Left ventricle myocardium superior (tissue), 1 donor: Measurements from ENCODE around the gene LHB. TPM values are rescaled to one million over a fixed set of nuclear protein-coding genes. Genes with fewer than 3 reads are reported as not detected.
"Not testable (repeated sequence)": the region's sequence is repeated elsewhere in the genome, so short reads cannot be mapped to it uniquely, and the experiment has no call there.

Experiments
- ATAC-seq: fragments of 200-7000 bp; cut with Tn5 transposase; one replicate; pipeline ENCODE4 v1.9.1; 2020; ENCODE audit warnings: mild to moderate bottlenecking, moderate library complexity
- DNase-seq: peaks from one replicate; pipeline ENCODE4 v3.0.0-alpha.2; 2020
- intact Hi-C: fragments of 100-400 bp; cut with micrococcal nuclease; formaldehyde crosslinking; loops from one replicate; pipeline ENCODE4 v1.11.0; 2022
- long read RNA-seq: library from polyadenylated mRNA; unstranded; transcript quantifications from one replicate; pipeline ENCODE4 v2.0.0, GENCODE V29; 2021
- total RNA-seq: library from RNA; stranded (reverse); fragmentation: NEBNext Ultra II Directional; extraction: Animal tissue kit (Norgen Biotek cat#: 25700); gene quantifications from one replicate; pipeline ENCODE4 v1.2.1, GENCODE V29; 2021
- donor health status: DM: no; HTN: yes; CAD: no; lungs with severe emphysema.

The LHB gene
- total RNA-seq, result not detected
- long read RNA-seq, result 0 reads

GRCh38 chr19:49017041-49017665 is at the start of gene LHB:
TSS of gene LHB (minus strand) at chr19:49017091. CDS start at chr19:49017081, 10 bp downstream.
- intact Hi-C loops, result no loop called here

GRCh38 chr19:49065905-49066512 is 49.1 kb upstream of the LHB start:
- intact Hi-C loops, result no loop called here
- DNase-seq, result no peak
- no peak for ATAC-seq

More at GRCh38 chr19:49017041-49017665, at the start of gene LHB:
- DNase-seq (no peak), ATAC-seq (no peak)

GRCh38 chr19:49064768-49065611 is 48.1 kb upstream of the LHB start, which contains the start of gene NTF4:
TSS of gene NTF4 (minus strand) at chr19:49064818. CDS start at chr19:49061997, 2,821 bp downstream.
- ATAC-seq (peak; percentile 71), DNase-seq (peak; percentile 44)
- intact Hi-C loops, result no loop called here

GRCh38 chr19:49064029-49064629 is 47.2 kb upstream of the LHB start:
- no peak for ATAC-seq
- DNase-seq, result no peak
- intact Hi-C loops, result no loop called here

GRCh38 chr19:49061445-49061844 is 44.6 kb upstream of the LHB start:
- ATAC-seq (no peak), DNase-seq (no peak)
- intact Hi-C loops, result no loop called here

GRCh38 chr19:49061000-49061399 is 44.1 kb upstream of the LHB start:
- ATAC-seq (no peak), DNase-seq (no peak)
- intact Hi-C loops, result no loop called here

- no peak for DNase-seq
- intact Hi-C loops, result no loop called here
Observed at GRCh38 chr19:49059053-49059452, 42.2 kb upstream of the LHB start.

GRCh38 chr19:49058562-49058961 is 41.7 kb upstream of the LHB start:
- intact Hi-C loops, result no loop called here
- DNase-seq (no peak), ATAC-seq (no peak)

More at GRCh38 chr19:49059053-49059452, 42.2 kb upstream of the LHB start:
- no peak for ATAC-seq

- ATAC-seq, result peak; percentile 85
- intact Hi-C loops, result no loop called here
- DNase-seq, result peak; percentile 77
Observed at GRCh38 chr19:49057636-49058234, 40.8 kb upstream of the LHB start, which contains the start of gene CGB7. TSS of gene CGB7 (minus strand) at chr19:49057749. CDS start at chr19:49055375, 2,374 bp downstream.

GRCh38 chr19:49056902-49057596 is 40.2 kb upstream of the LHB start:
- DNase-seq, intact Hi-C loops: not testable (repeated sequence)
- ATAC-seq, result peak; percentile 44

- ATAC-seq (peak; percentile 92), DNase-seq (peak; percentile 79)
- intact Hi-C loops, result no loop called here
Observed at GRCh38 chr19:49056101-49056901, 39.4 kb upstream of the LHB start.

GRCh38 chr19:49050376-49051033 is 33.6 kb upstream of the LHB start:
- DNase-seq, intact Hi-C loops, ATAC-seq: not testable (repeated sequence)

GRCh38 chr19:49049834-49050233 is 32.9 kb upstream of the LHB start:
- DNase-seq, ATAC-seq, intact Hi-C loops: not testable (repeated sequence)

GRCh38 chr19:49049011-49049410 is 32.1 kb upstream of the LHB start, which contains the start of gene CGB8:
TSS of gene CGB8 (minus strand) at chr19:49049111. CDS start at chr19:49048739, 372 bp downstream.
- intact Hi-C loops, ATAC-seq, DNase-seq: not testable (repeated sequence)

- DNase-seq, ATAC-seq, intact Hi-C loops: not testable (repeated sequence)
Observed at GRCh38 chr19:49043548-49043947, 26.7 kb upstream of the LHB start, which contains the start of gene CGB5. TSS of gene CGB5 (plus strand) at chr19:49043848. CDS start at chr19:49044210, 362 bp downstream.

GRCh38 chr19:49042666-49043065 is 25.8 kb upstream of the LHB start:
- ATAC-seq, intact Hi-C loops, DNase-seq: not testable (repeated sequence)

- DNase-seq (no peak), ATAC-seq (no peak)
- intact Hi-C loops, result no loop called here
Observed at GRCh38 chr19:49042177-49042576, 25.3 kb upstream of the LHB start.
